Erythroblast (primary cell): ENCODE results near the gene ELL3.
"Not testable (repeated sequence)": the region's sequence is repeated elsewhere in the genome, so short reads cannot be mapped to it uniquely, and the experiment has no call there.

Experiments used
- GATA1 ChIP-seq: IDR thresholded peaks from 2 replicates; pipeline ENCODE4 v1.6.1; 2011; ENCODE audit warnings: low read depth, mild to moderate bottlenecking, control low read depth, low read length, moderate library complexity
- POLR2A ChIP-seq: IDR thresholded peaks from 2 replicates; pipeline ENCODE4 v1.6.1; 2011; ENCODE audit warnings: mild to moderate bottlenecking, low read length

DNA sequence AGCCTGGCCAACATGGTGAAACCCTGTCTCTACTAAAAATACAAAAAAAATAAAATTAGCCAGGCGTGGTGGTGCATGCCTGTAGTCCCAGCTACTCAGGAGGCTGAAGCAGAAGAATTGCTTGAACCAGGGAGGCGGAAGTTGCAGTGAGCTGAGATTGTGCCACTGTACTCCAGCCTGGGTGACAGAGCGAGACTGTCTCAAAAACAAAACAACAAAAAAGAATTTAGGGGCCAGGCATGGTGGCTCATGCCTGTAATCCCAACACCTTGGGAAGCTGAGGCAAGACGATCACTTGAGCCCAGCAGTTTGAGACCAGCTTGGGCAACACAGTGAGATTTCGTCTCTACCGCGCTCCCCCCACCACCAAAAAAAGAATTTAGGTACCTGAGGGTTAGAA lies 25.9 kb upstream of the ELL3 start:
- not testable (repeated sequence) for TF ChIP-seq POLR2A, GATA1
